AG20443 (cell line): ENCODE measurements around the gene TNXB.
"Not testable (repeated sequence)": the region's sequence is repeated elsewhere in the genome, so short reads cannot be mapped to it uniquely, and the experiment has no call there.

Source experiments
- DNase-seq: peaks from one replicate; pipeline ENCODE4 v3.0.0; 2012; ENCODE audit warnings: low spot score, mixed read lengths

The TNXB gene

GRCh38 chr6:32109114-32109764 is at the start of gene TNXB:
Gene TNXB (minus strand): TSS chr6:32109338. CDS start chr6:32098198, 11,140 bp downstream.
- DNase-seq: no peak

DNA sequence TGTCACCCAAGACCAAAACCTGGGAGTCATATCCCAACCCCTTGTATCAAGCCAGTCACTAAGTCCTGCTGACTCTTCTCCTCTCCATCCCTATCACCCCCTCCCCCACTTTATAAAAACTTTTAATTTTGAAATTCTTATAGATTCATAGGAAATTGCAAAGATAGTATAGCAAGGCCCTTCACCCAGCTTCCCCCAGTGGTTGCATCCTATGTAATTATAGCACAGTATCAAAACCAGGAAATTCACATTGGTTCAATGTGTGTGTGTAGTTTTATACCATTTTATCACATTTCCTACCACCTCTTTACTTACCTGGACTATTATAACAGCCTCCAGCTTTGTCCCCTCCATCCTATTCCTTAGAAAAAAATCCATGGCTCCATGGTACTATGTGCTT is 48.9 kb upstream of the TNXB start:
- DNase-seq: no peak

GRCh38 chr6:32156891-32157290 is 47.8 kb upstream of the TNXB start:
- no peak for DNase-seq

DNA sequence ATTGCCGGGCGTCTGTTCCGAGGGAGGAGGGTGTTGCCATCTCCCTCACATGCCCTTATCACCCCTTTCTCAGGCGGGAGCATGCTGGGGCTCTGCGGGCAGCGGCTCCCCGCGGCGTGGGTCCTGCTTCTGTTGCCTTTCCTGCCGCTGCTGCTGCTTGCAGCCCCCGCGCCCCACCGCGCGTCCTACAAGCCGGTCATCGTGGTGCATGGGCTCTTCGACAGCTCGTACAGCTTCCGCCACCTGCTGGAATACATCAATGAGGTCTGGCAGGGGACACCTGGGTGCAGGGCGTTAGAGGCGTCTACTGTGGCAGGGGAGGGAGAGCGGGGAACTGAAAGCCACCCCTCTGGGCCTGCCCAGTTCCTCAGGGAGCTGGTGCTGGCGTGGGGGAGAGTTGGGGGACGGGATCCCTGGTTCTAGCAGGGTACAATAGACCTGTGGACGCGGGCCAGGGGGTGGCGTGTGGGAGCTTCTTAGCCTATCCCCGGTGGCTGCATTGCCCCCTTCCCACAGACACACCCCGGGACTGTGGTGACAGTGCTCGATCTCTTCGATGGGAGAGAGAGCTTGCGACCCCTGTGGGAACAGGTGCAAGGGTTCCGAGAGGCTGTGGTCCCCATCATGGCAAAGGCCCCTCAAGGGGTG is 45.5 kb upstream of the TNXB start:
- peak; percentile 68 for DNase-seq

DNA sequence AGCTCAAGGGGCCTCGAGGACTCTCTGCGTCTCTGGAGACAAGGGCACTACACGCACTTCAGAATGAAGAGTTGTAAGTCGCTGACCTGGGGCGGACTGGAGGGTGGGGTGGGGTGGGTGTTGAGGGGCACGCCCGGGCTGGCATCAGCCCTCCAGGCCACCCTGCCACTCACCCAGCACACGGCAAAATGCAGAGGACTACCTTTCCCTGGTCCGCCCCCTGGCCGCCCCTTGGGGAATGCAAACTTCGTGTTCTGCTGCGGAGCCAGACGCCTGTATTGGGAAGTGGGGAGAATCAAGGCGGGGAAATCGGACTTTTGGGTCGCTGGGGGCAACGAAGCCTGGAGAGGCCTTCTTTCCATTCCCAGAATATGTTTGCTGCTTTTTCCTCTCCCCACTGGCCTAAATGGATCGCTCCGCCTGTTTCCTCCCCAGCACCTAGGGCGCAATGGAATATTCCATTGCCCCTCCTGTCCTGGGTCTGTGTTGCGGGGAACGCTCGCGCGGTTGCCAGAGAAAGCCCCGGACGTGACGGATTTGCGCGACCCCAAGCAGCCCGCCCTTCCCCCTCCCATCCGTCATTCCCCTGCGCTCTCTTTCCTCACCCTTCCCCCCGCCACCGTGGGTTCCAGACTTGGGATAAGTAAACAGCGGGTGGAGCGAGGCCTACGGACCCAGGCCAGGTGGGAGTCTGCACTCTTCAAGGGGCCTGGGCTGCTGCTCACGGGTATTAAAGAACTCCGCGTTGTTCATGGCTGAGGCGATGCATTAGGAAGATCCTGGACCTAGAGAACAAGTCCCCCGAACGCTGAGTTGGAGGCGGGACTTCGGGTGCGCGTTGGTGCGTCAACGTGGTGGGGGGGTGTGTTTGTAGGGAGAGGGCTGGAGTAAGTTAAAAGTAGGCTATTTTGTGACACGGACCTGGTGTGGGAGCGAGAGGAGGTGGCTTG is 44.7 kb upstream of the TNXB start, which contains the start of gene PPT2:
PPT2 (plus strand) TSS at position 578 of the 950 bp plus-strand sequence. CDS start 454 bp downstream, outside the sequence.
- DNase-seq: peak; percentile 91

DNA sequence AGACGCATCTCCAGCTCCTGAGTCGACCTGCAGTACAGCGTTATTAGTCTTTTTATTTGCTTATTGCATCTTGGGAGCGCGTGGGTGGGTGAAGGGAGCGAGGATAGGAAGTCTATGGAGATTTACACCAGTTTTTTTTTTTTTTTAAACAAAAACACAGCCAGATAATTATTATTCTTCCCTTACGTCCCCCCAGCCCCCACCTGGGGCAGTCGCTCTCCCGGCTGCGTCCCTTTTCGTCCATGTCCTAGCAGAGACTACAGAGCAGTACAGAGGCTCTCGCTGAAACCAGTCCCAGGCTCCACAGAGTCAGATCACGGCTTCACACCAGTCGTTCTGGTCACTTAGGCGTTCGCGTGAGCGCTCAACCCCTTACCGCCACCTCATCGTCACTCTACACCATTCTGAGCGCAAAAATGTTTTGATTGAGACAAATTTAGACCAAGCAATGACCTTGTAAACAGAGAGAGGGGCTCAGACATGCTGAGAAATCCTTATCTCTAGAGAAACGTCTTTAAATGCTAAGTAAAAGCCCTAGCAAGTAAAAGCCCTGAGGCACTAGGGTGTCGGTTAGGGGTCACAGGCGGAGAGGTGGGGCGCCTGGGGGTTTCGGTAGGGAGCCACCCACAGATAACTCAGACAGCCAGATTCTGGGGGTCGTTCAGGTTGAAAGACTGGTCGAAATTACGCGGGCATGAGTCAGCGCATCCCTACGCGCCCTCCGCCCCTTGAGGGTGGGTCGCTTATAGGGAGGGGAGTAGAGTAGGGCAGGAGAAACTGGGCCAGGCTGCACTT is 43.8 kb upstream of the TNXB start:
- DNase-seq: peak; percentile 54

DNA sequence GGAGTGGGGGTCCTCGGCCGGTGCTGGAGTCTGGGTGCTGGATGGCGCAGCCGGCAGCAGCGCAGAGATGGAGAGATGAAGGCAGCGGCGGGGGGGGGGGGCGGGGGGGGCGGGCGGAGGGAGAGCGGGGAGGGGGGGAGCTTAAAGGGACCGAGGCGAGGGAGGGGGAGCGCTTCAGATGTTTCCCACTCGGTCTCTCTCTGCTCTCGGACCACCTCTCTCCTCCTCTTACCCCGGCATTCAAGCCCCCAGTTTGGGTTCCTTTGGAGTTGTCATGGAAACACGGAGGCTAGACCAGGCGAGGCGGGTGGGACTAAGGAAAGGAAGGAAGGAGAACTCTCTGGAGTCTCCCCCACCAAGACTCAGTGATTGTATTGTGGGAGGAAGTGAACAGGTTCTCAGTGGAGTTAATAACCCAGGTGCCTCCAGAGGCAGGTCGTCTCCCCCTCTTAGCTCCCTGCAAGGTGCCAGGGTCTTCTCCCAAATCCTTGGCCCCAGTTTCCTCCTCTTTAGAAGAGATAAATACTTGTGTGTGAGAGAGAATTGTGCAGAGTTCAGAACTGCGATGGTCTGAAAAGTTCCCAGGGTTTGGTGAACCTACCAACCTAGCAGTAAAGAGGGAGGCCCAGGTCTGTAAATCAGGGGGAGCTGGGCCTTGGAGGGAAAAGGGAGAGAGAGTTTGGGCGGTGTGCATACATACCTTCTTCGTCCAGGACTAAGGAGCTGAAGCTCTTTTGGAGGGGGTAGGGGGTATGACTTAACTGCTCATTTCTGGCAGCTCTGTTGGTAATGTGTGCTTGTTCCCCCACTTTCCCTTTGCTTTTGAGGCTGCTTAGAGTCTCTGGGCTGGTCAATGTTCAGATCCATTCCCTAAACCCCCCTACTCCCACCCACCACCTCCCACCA is 43.0 kb upstream of the TNXB start, which contains the start of gene PRRT1:
PRRT1 (minus strand) TSS at position 77 of the 906 bp plus-strand sequence. CDS start 112 bp downstream, outside the sequence.
- DNase-seq: peak; percentile 68

GRCh38 chr6:32151181-32151862 is 42.2 kb upstream of the TNXB start:
- no peak for DNase-seq

- no peak for DNase-seq
Measured at GRCh38 chr6:32149932-32150870, 41.1 kb upstream of the TNXB start.

GRCh38 chr6:32149092-32149755 is 40.1 kb upstream of the TNXB start:
- no peak for DNase-seq

- DNase-seq: peak; percentile 24
Measured at GRCh38 chr6:32148289-32149091, 39.4 kb upstream of the TNXB start.

DNA sequence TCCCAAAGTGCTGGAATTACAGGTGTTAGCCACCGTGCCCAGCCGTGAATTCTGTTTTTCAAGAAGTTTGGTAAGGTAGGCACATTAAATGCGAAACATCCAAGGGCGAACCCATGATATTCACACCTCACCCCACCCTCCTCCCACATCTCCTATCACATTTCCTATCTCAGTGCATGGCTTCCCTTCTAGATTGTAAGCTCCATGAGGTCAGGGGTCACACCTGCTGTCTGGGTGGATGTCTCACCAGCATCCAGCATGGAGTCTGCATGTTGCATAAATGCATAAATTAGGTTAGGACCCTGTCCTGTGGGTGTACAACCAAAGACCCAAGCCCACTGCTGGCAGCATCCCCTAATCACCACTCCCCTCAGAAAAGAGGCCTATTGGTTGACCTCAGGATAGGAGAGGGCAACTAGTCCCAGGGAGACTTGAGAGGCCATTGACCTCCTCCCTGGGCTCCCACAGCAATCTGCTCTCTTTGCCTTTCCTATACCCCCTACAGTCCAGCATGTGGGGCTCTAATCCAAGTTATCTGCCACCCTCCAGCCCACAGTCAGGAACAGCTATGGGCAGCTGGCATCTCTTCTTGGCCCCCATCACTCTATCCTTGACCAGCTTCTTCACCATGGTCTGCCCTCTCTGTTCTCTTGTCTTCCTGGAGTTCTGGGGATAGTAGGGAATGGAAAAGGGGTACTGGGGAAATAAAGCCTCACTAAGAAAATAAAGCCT is 38.4 kb upstream of the TNXB start:
- DNase-seq: no peak

- DNase-seq: no peak
Measured at GRCh38 chr6:32146687-32147086, 37.5 kb upstream of the TNXB start.

GRCh38 chr6:32146287-32146686 is 37.1 kb upstream of the TNXB start:
- DNase-seq: no peak

DNA sequence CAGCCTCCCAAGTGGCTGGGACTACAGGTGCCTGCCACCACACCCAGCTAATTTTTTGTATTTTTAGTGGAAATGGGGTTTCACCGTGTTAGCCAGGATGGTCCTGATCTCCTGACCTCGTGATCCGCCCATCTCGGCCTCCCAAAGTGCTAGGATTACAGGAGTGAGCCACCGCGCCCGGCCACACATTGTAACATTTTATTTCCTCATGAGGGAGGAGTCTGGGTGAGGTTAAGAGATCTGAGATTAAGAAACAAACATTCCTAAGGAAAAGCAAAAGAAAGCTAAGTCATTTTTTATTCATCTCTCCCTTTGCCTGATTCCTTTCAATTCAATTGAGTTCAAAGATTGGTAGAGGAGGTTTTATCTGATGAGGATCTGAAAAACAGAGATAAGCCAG is 35.1 kb upstream of the TNXB start:
- DNase-seq: not testable (repeated sequence)

DNA sequence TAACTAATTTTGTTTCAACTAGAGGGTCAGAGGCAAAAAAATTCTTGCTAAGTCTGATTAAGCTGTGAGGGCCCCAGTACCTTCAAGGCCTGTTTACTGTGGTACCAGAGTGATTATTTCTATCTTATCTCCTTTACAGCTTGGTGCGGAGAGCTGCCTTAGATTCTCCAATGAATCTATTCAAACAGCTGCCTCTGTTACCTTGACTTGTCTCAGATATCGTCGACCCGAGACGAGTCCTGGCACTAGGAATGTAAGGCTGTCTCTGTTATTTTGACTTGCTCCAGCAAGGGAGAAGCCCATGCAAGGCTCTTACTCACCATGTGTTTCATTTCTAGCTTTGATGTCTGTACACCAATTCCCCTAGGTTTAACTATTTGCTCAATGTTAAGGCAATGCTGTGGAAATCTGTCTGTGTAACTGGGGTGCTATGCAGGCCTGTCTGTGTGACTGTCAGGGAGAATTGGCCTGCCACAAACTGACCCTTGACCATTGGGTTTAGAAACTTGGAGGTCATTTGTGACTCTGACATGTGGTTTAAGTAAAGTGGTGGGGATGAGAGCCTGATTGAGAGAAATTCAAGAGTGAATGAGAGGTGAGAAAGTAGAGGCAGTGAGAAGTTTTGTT is 31.4 kb upstream of the TNXB start:
- no peak for DNase-seq
